Heart right ventricle (tissue), 16 donors: Measurements from ENCODE around the gene APOA4. TPM values are rescaled to one million over a fixed set of nuclear protein-coding genes. Genes with fewer than 3 reads are reported as not detected.
A peak's percentile ranks its signal among the peaks of the same experiment; 100 is the strongest.

Experiments used
- ATAC-seq, 8 donors: fragments of 200-7000 bp; cut with Tn5 transposase; one replicate each; pipeline ENCODE4 v1.9.1; 2020; ENCODE audit warnings: mild to moderate bottlenecking in 8 of 8, moderate library complexity in 8 of 8, moderate number of reproducible peaks in 1 of 8
- DNase-seq, 2 donors: peaks; one replicate each; pipeline ENCODE4 v3.0.0-alpha.2; 2020
- H3K27ac ChIP-seq, 10 donors: fragments of 200-600 bp; sonication (generic) in 2 of 10; one replicate each; pipeline versions ENCODE4 v1.5.0 to v1.8.0; 2020 to 2022; ENCODE audit warnings: mild to moderate bottlenecking in 3 of 10
- H3K27me3 ChIP-seq, 7 donors: fragments of 200-600 bp; one replicate each; pipeline ENCODE4 v1.8.0; 2021 to 2022; ENCODE audit warnings: mild to moderate bottlenecking in 2 of 7
- H3K36me3 ChIP-seq, 9 donors: fragments of 200-600 bp; sonication (generic) in 1 of 9; one replicate each; pipeline versions ENCODE4 v1.5.0 to v1.8.0; 2020 to 2022; ENCODE audit warnings: mild to moderate bottlenecking in 2 of 9
- H3K4me1 ChIP-seq, 9 donors: fragments of 200-600 bp; sonication (generic) in 1 of 9; one replicate each; pipeline versions ENCODE4 v1.5.0 to v1.8.0; 2020 to 2022; ENCODE audit warnings: mild to moderate bottlenecking in 4 of 9
- H3K4me3 ChIP-seq, 10 donors: fragments of 200-600 bp; sonication (generic) in 2 of 10; one replicate each; pipeline versions ENCODE4 v1.5.0 to v1.8.0; 2020 to 2022; ENCODE audit warnings: mild to moderate bottlenecking in 7 of 10, moderate library complexity in 2 of 10
- H3K9me3 ChIP-seq, 11 donors: fragments of 200-600 bp in 10 of 11; sonication (generic) in 2 of 11; one replicate each; pipeline versions ENCODE4 v1.5.0 to v1.8.0; 2013 to 2022; ENCODE audit warnings: mild to moderate bottlenecking in 2 of 11, control low read depth in 1 of 11, moderate library complexity in 1 of 11
- WGBS, 2 donors: extraction: QIAGEN DNeasy Blood & Tissue Kit; methylation state at CpG; one replicate each; pipeline ENCODE4 v1.1.7; 2013; ENCODE audit warnings: inconsistent platforms in 1 of 2; 5-methylcytosine and 5-hydroxymethylcytosine counted together
- intact Hi-C, 10 donors: fragments of 100-400 bp; cut with DNase I; formaldehyde crosslinking; loops; one replicate each; pipeline versions ENCODE4 v1.11.1 to v1.14.2; 2022
- polyA plus RNA-seq, 2 donors: library from polyadenylated mRNA; stranded (reverse); fragments of 200-250 nt; gene quantifications; one replicate each; pipeline ENCODE4 v1.2.3, GENCODE V29; 2013
- total RNA-seq, 10 donors: library from RNA; stranded (reverse); fragmentation: NEBNext Ultra II Directional in 3 of 10; extraction: Animal tissue kit (Norgen Biotek cat#: 25700) in 3 of 10; gene quantifications; one replicate each; pipeline versions ENCODE4 v1.2.1 to v1.2.4, GENCODE V29; 2021 to 2023
- TF ChIP-seq, protein P1 (sequence below), 9 donors: fragments of 200-600 bp; sonication (generic) in 2 of 9; IDR thresholded peaks; one replicate each; pipeline versions ENCODE4 v1.5.0 to v1.8.0; 2021 to 2022; ENCODE audit warnings: antibody characterized with exemption in 9 of 9, mild to moderate bottlenecking in 5 of 9, moderate library complexity in 1 of 9
- donor health status: Arrhythmogenic right ventricular cardiomyopathy.
- donor health status: ischemic (EF 13 %, LVEDD 7.1; RV severe dilation, severe dysfunction).
- donor health status: healthy with polysubstance abuse.
- donor health status: DM: no; HTN: yes; CAD: no.
- donor health status: DM: no; HTN: no; CAD: no.
- donor health status: ischemic (EF 25% LVEDD 6.9; RV normal size, moderate dysfunction).
- donor health status: ischemic (EF 25% LVEDD 5.7; RV mildly dilated, moderate dysfunction).
- donor health status: healthy.
- donor health status: DM: yes; HTN: yes; CAD: no.
- donor health status: Ischemic cardiomyopathy.
- donor health status: ischemic (EF 35%, LVEDD 5.7; RV mildly dilated, moderate dysfunction).
- donor health status: nonischemic (EF 11% LVEDD 7.7; RV severe dilation, severe dysfunction).
- donor health status: DM: yes; HTN: yes; CAD: no.
- donor health status: PGD.
- donor health status: ischemic (EF 29% LVEDD 5.4; RV normal size, mild dysfunction).
- donor health status: nonischemic (EF 23%, LVEDD 6.1; RV moderate dilation, normal function).

APOA4 gene
- total and polyA plus RNA-seq, 12 donors = 0.26 to 0.75 (median 0.28) TPM; not detected in 9

DNA sequence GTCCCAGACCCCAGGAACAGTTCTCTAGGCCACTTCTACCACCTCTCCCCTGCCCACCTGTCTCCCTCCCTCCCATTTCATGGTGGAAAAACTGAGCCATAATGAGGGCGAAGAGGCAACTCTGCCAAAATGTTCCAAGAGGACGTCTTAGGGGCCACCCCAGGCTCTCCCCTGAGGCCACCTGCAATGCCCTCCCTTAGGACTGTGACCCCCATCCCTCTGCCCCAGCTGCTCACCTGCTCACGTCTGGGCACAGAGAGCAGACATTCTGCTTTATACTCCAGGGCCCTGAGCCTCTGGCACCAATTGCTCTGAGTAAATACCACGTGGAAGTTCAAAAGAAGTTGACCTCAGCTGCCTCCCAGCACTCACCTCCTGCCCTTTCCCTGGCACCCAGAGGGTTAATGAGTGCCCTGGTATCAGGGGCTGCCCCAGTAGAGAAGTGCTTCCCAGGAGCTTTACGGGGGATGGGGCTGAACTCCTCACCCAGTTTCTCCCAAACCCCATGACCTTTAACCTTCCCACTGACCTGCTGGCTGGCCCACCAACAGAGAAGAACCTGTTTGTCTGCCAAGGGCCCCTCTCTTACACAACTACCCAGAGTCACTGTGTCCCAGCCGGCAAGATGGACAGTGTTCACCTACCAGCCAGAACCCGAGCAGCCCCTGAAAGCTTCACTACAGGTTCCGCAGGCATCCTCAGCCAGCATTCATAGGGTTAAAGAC is 30.8 kb downstream of the APOA4 start:
- intact Hi-C loops = loop anchor here in 7 of 10 donors (5.0 to 10.0 kb wide), 9 partner anchors 40 to 435 kb away; partner anchors contain the start of gene APOA1 (in 4 of the 7)

DNA sequence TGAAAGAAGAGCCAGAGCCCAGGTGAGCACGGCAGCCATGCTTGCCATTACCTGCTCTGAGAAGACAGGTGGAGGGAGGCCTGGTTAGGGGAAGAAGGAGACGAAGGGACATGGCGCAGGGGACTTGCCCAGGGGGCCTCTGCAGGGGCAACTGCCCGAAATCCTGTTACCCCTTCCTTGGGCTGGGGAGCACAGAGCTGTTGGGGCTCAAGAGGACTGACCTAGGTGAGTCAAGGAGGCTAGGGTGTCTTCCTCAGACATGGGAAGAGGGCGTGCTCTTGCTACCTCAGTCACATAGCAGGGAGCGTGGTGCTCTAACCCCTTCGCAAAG is 31.3 kb downstream of the APOA4 start, which contains the start of gene APOA5:
TSS of gene APOA5 (minus strand) at position 67 of the 331 bp plus-strand sequence. CDS start at position 48, 19 bp downstream.
- Histone ChIP-seq H3K9me3 (no peaks in the 10 kb centered on the region), H3K36me3 (peaks cover 0 to under 1% (median 0%) of the 10 kb centered on the region in 9 donors), H3K4me3 (peak within 1 kb of the TSS in 3 of 10 donors; percentile 12 to 25 (median 19)), H3K27me3 (no peaks in the 10 kb centered on the region), H3K27ac (no peak within 1 kb of the TSS), H3K4me1 (peaks cover 7 to 24% (median 20%) of the 10 kb centered on the region in 9 donors)
- WGBS, 2 donors = 82 to 88% methylated on average over 7 of the region's 7 CpGs
- no peak for DNase-seq
- intact Hi-C loops = loop anchor here (1.0 to 10.0 kb wide), 16 partner anchors 41 to 436 kb away; partner anchors contain the start of gene APOA1 (in 5 of the 10)
- ATAC-seq = no peak
- TF ChIP-seq, protein P1, sequence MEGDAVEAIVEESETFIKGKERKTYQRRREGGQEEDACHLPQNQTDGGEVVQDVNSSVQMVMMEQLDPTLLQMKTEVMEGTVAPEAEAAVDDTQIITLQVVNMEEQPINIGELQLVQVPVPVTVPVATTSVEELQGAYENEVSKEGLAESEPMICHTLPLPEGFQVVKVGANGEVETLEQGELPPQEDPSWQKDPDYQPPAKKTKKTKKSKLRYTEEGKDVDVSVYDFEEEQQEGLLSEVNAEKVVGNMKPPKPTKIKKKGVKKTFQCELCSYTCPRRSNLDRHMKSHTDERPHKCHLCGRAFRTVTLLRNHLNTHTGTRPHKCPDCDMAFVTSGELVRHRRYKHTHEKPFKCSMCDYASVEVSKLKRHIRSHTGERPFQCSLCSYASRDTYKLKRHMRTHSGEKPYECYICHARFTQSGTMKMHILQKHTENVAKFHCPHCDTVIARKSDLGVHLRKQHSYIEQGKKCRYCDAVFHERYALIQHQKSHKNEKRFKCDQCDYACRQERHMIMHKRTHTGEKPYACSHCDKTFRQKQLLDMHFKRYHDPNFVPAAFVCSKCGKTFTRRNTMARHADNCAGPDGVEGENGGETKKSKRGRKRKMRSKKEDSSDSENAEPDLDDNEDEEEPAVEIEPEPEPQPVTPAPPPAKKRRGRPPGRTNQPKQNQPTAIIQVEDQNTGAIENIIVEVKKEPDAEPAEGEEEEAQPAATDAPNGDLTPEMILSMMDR (IDR thresholded peaks at IDR 0.05) = no peak

More for the DNA sequence above, 30.8 kb downstream of the APOA4 start:
- no peak overlapping the region for H3K27ac ChIP-seq
- peaks cover 2 to 18% (median 15%) of the 10 kb centered on the region in 9 donors for H3K4me1 ChIP-seq
- TF ChIP-seq, protein P1 (IDR thresholded peaks at IDR 0.05) = no peak
- H3K4me3 ChIP-seq = no peak overlapping the region
- ATAC-seq (no peak), DNase-seq (no peak)
- WGBS, 2 donors = 78% methylated on average over 8 of the region's 8 CpGs
- no peaks in the 10 kb centered on the region for H3K36me3 ChIP-seq
- no peaks in the 10 kb centered on the region for H3K27me3 ChIP-seq
- H3K9me3 ChIP-seq = no peaks in the 10 kb centered on the region

DNA sequence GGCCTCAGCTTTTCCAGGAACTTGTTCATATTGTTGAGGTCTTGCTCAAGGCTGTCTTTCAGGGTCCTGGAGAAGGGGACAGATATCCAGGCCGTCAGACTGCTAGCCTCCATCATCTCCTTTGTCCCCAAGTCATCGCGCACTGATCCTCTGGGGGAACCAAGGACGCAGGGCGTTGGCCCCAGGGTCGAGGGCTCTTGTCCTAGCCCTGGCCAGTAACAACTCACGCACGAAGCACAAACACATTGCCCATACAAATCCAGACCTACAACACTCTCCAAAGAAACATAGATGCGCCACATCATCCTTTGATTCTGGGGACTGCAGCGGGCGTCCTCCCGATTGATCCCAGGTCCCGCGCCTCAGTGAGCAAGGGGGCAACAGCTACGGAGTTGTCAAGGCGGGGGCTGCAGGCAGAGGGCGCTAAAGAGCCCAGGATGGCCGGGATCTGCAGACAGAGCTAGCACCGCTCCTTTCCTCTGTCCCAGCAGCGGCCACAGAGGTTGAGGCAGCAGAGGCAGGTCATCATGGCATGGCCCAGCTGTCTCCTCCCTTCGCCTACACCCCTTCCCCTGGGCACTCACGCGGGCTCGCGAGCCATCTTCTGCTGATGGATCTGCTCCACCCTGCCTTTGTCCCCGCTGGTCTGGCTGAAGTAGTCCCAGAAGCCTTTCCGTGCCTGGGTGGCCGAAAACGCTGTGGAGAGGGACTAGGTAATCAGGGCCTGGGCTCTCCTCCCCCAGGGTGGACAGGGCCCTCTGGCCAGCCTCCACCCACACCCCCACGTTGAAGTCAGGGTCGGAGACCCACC is 31.9 kb downstream of the APOA4 start:
- Histone ChIP-seq H3K4me3 (peak overlapping the region in 3 of 10 donors; percentile 12 to 25 (median 19)), H3K27me3 (no peaks in the 10 kb centered on the region), H3K4me1 (peaks cover 7 to 29% (median 24%) of the 10 kb centered on the region in 9 donors), H3K36me3 (peaks cover 0 to 6% (median 2%) of the 10 kb centered on the region in 9 donors), H3K9me3 (no peaks in the 10 kb centered on the region), H3K27ac (no peak overlapping the region)
- intact Hi-C loops = loop anchor here (1.0 to 10.0 kb wide), 16 partner anchors 41 to 436 kb away; partner anchors contain the start of gene APOA1 (in 5 of the 10)
- peak; percentile 57 to 80 (median 76) for ATAC-seq
- WGBS, 2 donors = 22 to 27% methylated on average over 31 of the region's 31 CpGs
- TF ChIP-seq, protein P1 (IDR thresholded peaks at IDR 0.05) = peak; percentile 82 to 95 (median 93)
- peak; percentile 79 to 86 for DNase-seq
